ENCODE measurements around the gene CCDC183.

- TF ChIP-seq SUZ12 (IDR thresholded peaks at IDR 0.05; ENCODE audit: extremely low read depth, insufficient read depth, insufficient read length) = no peak
- no peak for TF ChIP-seq ZNF274 (IDR thresholded peaks at IDR 0.05; ENCODE audit: low read depth, low read length)
These were observed 56.8 kb downstream of the CCDC183 start for GRCh38 chr9:136852664-136853595.
